ENCODE results near the gene C3AR1. TPM values are rescaled to one million over a fixed set of nuclear protein-coding genes. Genes with fewer than 3 reads are reported as not detected.

The C3AR1 gene
- total RNA-seq, 2 experiments from 2014 or later, result not detected

DNA sequence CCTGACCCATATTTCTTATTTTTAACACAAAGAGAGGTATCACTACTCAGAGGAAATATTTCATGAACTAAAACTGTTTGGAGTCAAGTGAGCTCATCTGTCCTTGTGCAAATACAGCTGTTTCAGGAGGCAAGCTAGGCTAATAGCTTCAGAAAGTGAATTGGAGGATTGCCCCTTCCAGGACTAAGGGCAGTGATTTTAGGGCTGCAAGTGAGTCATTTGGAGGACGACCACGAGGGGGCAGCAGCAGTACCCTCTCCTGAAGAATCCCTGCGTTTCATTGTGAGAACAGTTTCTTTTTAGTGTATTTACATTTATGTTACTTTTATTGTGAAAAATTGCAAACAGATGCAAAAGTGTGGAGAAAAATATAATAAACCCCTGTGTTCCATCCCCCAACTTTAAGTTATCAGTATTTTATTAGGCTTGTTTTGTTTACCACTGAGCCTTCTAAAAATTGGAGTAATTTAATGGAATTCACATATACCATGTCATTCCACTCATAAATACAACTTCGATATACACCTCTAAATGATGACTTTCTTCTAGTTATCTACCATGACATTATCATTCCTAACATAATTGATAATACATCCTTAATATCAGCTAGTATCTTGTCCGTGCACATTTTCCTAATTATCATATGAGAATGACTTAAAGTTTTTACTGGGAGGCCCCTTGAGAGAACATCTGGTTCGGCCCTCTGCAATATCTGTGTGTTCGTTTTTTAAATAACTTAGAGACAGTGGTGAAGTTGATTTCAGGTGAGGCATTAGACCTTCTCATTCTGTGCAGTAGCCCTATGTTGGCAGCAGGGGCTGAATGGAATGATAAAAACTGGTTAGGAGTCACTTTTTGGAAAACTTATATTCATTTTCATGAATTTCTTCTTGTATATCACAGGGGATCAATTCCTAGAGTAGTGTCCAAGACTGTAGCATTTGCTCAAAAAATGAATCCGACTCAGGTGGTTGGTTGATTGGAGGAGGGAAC, 19.9 kb downstream of the C3AR1 start:
- Histone ChIP-seq H3K27ac (ENCODE audit: low read depth, low read length, poor library complexity, severe bottlenecking) (no peak overlapping the region), H3K4me3 (ENCODE audit: low read depth, low read length, poor library complexity, severe bottlenecking) (no peak overlapping the region), H2AFZ (ENCODE audit: low read length) (no peak overlapping the region), H3K4me2 (ENCODE audit: low read length) (no peak overlapping the region), H3K9me3 (ENCODE audit: low read length) (no peaks in the 10 kb centered on the region), H3K36me3 (ENCODE audit: insufficient read depth, low read length) (peaks cover 43% of the 10 kb centered on the region), H3K9me2 (ENCODE audit: insufficient read depth, low read length) (no peaks in the 10 kb centered on the region), H3K79me2 (ENCODE audit: insufficient read depth, low read depth, low read length) (no peaks in the 10 kb centered on the region), H4K20me1 (ENCODE audit: insufficient read depth, low read length) (no peaks in the 10 kb centered on the region), H3K4me1 (ENCODE audit: insufficient read depth, low read length, poor library complexity, severe bottlenecking) (peaks cover 2% of the 10 kb centered on the region)
- intact Hi-C loops (cut with micrococcal nuclease; ENCODE audit: unreplicated experiment), result loop anchor here (2.0 kb wide), 1 partner anchor 33 kb away; no protein-coding TSS in a partner anchor
- ChIA-PET CTCF (ENCODE audit: unreplicated experiment) (interaction anchor here (1.6 kb wide), 1 partner anchor 13 kb away, joined by 4 read pairs; no protein-coding TSS in a partner anchor), POLR2A (interaction anchor here (0.6 kb wide), 1 partner anchor 18 kb away, joined by 6 read pairs; no protein-coding TSS in a partner anchor)
- DNase-seq (ENCODE audit: low spot score), result peak; percentile 72
- TF ChIP-seq EZH2phosphoT487 (IDR thresholded peaks at IDR 0.05; ENCODE audit: borderline replicate concordance, low read depth, low read length), result no peak
- peak; percentile 95 for TF ChIP-seq CTCF (conservative IDR thresholded peaks at IDR 0.05; ENCODE audit: low read length)
- no TSS peak for BruUV-seq (replicated peaks)

DNA sequence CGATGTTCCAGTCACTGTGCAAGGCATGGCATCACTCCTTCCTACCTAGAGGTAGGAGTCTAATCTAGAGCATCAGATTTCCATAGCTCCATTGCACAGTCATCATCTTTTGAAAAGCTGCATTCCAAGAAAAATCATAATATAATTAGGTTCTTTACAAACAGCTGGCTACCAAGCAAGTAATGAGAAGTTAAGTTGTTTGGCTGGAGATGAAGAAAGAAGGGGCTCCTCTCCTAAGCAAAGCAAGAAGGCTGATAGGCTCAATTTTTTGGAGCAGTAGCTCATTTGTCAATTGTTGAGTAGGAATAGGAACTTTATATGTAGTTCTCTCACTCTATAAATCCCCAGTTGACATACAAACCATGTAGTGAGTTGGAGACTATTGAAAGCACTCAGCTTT, 25.4 kb downstream of the C3AR1 start:
- Histone ChIP-seq H3K9me3 (ENCODE audit: low read length) (no peaks in the 10 kb centered on the region), H3K4me2 (ENCODE audit: low read length) (no peak overlapping the region), H3K9me2 (ENCODE audit: insufficient read depth, low read length) (no peaks in the 10 kb centered on the region), H3K27ac (ENCODE audit: low read depth, low read length, poor library complexity, severe bottlenecking) (no peak overlapping the region), H4K20me1 (ENCODE audit: insufficient read depth, low read length) (no peaks in the 10 kb centered on the region), H3K36me3 (ENCODE audit: insufficient read depth, low read length) (peaks cover 24% of the 10 kb centered on the region; the same call in 1 of the 2 replicates), H3K4me3 (ENCODE audit: low read depth, low read length, poor library complexity, severe bottlenecking) (no peak overlapping the region), H3K79me2 (ENCODE audit: insufficient read depth, low read depth, low read length) (no peaks in the 10 kb centered on the region), H2AFZ (ENCODE audit: low read length) (no peak overlapping the region), H3K4me1 (ENCODE audit: insufficient read depth, low read length, poor library complexity, severe bottlenecking) (peaks cover 30% of the 10 kb centered on the region)
- TF ChIP-seq CTCF (conservative IDR thresholded peaks at IDR 0.05; ENCODE audit: low read length) (no peak), EZH2phosphoT487 (IDR thresholded peaks at IDR 0.05; ENCODE audit: borderline replicate concordance, low read depth, low read length) (no peak)
- CTCF ChIA-PET (ENCODE audit: unreplicated experiment), result no interaction called here
- intact Hi-C loops (cut with micrococcal nuclease; ENCODE audit: unreplicated experiment), result no loop called here
- DNase-seq (ENCODE audit: low spot score), result no peak
- BruUV-seq (replicated peaks), result no TSS peak
- POLR2A ChIA-PET, result interaction anchor here (0.6 kb wide), 1 partner anchor 715 kb away, joined by 3 read pairs; no protein-coding TSS in a partner anchor
